HepG2 (cell line): ENCODE results near the gene RBBP8NL. TPM values are rescaled to one million over a fixed set of nuclear protein-coding genes. Genes with fewer than 3 reads are reported as not detected.

Source experiments
- CBFB ChIP-seq: sonication (generic); formaldehyde crosslinking; IDR thresholded peaks from 2 replicates; pipeline ENCODE4 v1.4.0; 2020; ENCODE audit warnings: missing genetic modification reagents
- HDAC6 ChIP-seq: fragments of 200-600 bp; sonication (generic); IDR thresholded peaks from 2 replicates; pipeline ENCODE4 v1.7.0; 2017; ENCODE audit warnings: mild to moderate bottlenecking, antibody characterized with exemption, low read length, low read depth
- HIVEP1 ChIP-seq: sonication (generic); formaldehyde crosslinking; IDR thresholded peaks from 2 replicates; pipeline ENCODE4 v1.4.0; 2020; ENCODE audit warnings: mild to moderate bottlenecking, missing genetic modification reagents
- HNRNPH1 ChIP-seq: fragments of 200-400 bp; formaldehyde crosslinking; optimal IDR thresholded peaks from 2 replicates; pipeline ENCODE3; 2017; ENCODE audit warnings: mild to moderate bottlenecking, low read depth, low read length
- JDP2 ChIP-seq: sonication (generic); formaldehyde crosslinking; IDR thresholded peaks from 2 replicates; pipeline ENCODE4 v1.8.1; 2022; ENCODE audit warnings: missing genetic modification reagents, borderline replicate concordance
- KDM2A ChIP-seq: sonication (generic); formaldehyde crosslinking; IDR thresholded peaks from 2 replicates; pipeline ENCODE4 v1.4.0; 2020; ENCODE audit warnings: low read depth, missing genetic modification reagents, borderline replicate concordance
- KIAA2018 ChIP-seq: sonication (generic); formaldehyde crosslinking; IDR thresholded peaks from 2 replicates; pipeline ENCODE4 v1.5.0; 2020; ENCODE audit warnings: mild to moderate bottlenecking, missing genetic modification reagents, borderline replicate concordance
- SOX6 ChIP-seq, 2 experiments: fragments of 450-650 bp in 1 of 2; sonication (generic) in 1 of 2; formaldehyde crosslinking in 1 of 2; IDR thresholded peaks; 2 replicates each; pipeline versions ENCODE4 v1.4.0 to v1.6.1; 2017 to 2020; ENCODE audit warnings: antibody characterized with exemption in 1 of 2, mild to moderate bottlenecking in 1 of 2, missing genetic modification reagents in 1 of 2
- USF2 ChIP-seq, 2 experiments: sonication (generic) in 1 of 2; formaldehyde crosslinking in 1 of 2; IDR thresholded peaks; 2 replicates each; pipeline versions ENCODE4 v1.5.1 to v1.6.1; 2011 to 2020; ENCODE audit warnings: borderline replicate concordance in 1 of 2, low read depth in 1 of 2, low read length in 1 of 2, mild to moderate bottlenecking in 1 of 2, missing genetic modification reagents in 1 of 2, moderate library complexity in 1 of 2
- ZFP41 ChIP-seq: sonication (generic); formaldehyde crosslinking; IDR thresholded peaks from 2 replicates; pipeline ENCODE4 v1.4.0; 2020; ENCODE audit warnings: mild to moderate bottlenecking, missing genetic modification reagents, borderline replicate concordance
- ZNF33B ChIP-seq: sonication (generic); formaldehyde crosslinking; IDR thresholded peaks from 2 replicates; pipeline ENCODE4 v1.5.1; 2020; ENCODE audit warnings: mild to moderate bottlenecking, missing genetic modification reagents
- ZNF776 ChIP-seq: sonication (generic); formaldehyde crosslinking; IDR thresholded peaks from 2 replicates; pipeline ENCODE4 v1.4.0; 2020; ENCODE audit warnings: mild to moderate bottlenecking, missing genetic modification reagents
- polyA plus RNA-seq, 8 experiments: library from polyadenylated mRNA; depleted of rRNA in 3 of 8; stranded (reverse) in 7 of 8; unstranded in 1 of 8; fragments of >200 nt; fragmentation: Illumina TruSeq in 4 of 8; extraction: Trizol in 4 of 8; gene quantifications; 2 replicates each; pipeline versions ENCODE4 v1.2.1 to v1.2.3, GENCODE V29; 2011 to 2016; ENCODE audit warnings: low read depth in 4 of 8, missing spikeins in 1 of 8, mixed read lengths in 1 of 8; ENCODE audit not compliant: insufficient read depth in 1 of 8
- total RNA-seq, 5 experiments: library from RNA; depleted of rRNA; stranded (reverse); fragments of >200 nt; fragmentation: Illumina TruSeq; extraction: Trizol; gene quantifications; 2 replicates each; pipeline ENCODE4 v1.2.3, GENCODE V29; 2016; ENCODE audit warnings: low read depth in 1 of 5
- TF ChIP-seq, protein P1 (sequence below): sonication (generic); formaldehyde crosslinking; IDR thresholded peaks from 2 replicates; pipeline ENCODE4 v1.4.0; 2020; ENCODE audit warnings: mild to moderate bottlenecking, missing genetic modification reagents
- TF ChIP-seq, protein P2 (sequence below): sonication (generic); formaldehyde crosslinking; IDR thresholded peaks from 2 replicates; pipeline ENCODE4 v1.4.0; 2020; ENCODE audit warnings: missing genetic modification reagents

The RBBP8NL gene
- total and polyA plus RNA-seq, 2 of the 13 experiments (the other 11 are each of a cell fraction or from before 2014, with no cell fraction given) = 0.69 to 0.86 TPM

DNA sequence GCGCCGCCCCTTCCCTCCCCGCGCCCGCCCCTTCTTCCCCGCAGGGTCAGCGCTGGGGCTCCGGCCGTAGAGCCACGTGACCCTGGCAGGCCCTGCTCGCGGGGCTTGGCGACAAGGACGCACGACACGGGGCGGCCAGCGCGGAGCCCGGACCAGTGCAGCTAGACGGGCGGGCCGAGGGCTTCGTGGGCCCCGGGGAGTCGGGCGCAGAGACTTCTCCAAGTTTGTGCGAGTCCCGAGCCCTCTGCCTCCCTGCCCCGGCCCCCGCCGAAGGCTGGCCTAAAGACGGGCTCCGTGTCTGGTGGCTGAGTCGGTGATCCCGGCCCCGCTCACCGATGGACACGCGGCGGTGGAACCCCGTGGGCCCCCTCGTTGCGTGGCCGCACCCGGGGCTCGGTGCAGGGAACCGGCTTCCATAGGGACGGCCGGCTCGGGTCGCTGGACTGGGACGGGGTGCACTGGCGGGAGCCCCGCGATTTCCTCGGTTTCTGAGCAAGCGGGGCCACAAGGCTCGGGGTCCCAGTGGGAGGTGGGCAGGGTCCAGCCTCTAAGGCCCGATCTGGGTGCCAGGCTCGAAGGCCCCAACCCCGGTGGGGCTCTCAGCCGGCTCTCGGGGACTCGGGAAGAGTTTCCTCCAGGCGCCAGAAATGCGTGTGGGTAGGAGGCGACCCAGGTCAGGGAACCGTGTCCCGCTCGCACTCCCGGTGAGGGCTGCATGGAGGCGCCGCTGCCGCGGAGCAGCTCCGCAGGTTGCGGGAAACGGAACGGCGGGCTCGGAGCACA is 48.9 kb upstream of the RBBP8NL start (continued):
- TF ChIP-seq KIAA2018 (CRISPR knock-in tag) = no peak
- peak; percentile 52; the same call in 1 of the 2 replicates for TF ChIP-seq HIVEP1
- 0 out of 2 replicates have a peak, but pooled peaks have one; percentile 54 for TF ChIP-seq ZNF33B (CRISPR knock-in tag)
- TF ChIP-seq HDAC6 = no peak
- no peak for TF ChIP-seq HNRNPH1
- TF ChIP-seq JDP2 = no peak
- TF ChIP-seq SOX6 (IDR thresholded peaks at IDR 0.05) = no peak
- peak; percentile 16; the same call in 1 of the 2 replicates for TF ChIP-seq SOX6 (CRISPR knock-in tag; IDR thresholded peaks at IDR 0.05)
- TF ChIP-seq, protein P1, sequence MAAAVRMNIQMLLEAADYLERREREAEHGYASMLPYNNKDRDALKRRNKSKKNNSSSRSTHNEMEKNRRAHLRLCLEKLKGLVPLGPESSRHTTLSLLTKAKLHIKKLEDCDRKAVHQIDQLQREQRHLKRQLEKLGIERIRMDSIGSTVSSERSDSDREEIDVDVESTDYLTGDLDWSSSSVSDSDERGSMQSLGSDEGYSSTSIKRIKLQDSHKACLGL = peak; percentile 54; the same call in 1 of the 2 replicates
- TF ChIP-seq ZFP41 (CRISPR knock-in tag) = no peak
- peak; percentile 16; the same call in 1 of the 2 replicates for TF ChIP-seq KDM2A (CRISPR knock-in tag)
- TF ChIP-seq, protein P2, sequence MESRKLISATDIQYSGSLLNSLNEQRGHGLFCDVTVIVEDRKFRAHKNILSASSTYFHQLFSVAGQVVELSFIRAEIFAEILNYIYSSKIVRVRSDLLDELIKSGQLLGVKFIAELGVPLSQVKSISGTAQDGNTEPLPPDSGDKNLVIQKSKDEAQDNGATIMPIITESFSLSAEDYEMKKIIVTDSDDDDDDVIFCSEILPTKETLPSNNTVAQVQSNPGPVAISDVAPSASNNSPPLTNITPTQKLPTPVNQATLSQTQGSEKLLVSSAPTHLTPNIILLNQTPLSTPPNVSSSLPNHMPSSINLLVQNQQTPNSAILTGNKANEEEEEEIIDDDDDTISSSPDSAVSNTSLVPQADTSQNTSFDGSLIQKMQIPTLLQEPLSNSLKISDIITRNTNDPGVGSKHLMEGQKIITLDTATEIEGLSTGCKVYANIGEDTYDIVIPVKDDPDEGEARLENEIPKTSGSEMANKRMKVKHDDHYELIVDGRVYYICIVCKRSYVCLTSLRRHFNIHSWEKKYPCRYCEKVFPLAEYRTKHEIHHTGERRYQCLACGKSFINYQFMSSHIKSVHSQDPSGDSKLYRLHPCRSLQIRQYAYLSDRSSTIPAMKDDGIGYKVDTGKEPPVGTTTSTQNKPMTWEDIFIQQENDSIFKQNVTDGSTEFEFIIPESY = peak; percentile 92
- TF ChIP-seq ZNF776 (CRISPR knock-in tag) = peak; percentile 40; the same call in 1 of the 2 replicates
- no peak for TF ChIP-seq CBFB
- no peak for TF ChIP-seq USF2 (IDR thresholded peaks at IDR 0.05; ENCODE audit: low read depth, low read length)
- TF ChIP-seq USF2 (CRISPR knock-in tag; IDR thresholded peaks at IDR 0.05; ENCODE audit: borderline replicate concordance) = peak; percentile 76; the same call in 1 of the 2 replicates
